GM18502 (cell line): ENCODE data around the gene TDRD15.
"Not testable (repeated sequence)": the region's sequence is repeated elsewhere in the genome, so short reads cannot be mapped to it uniquely, and the experiment has no call there.

Source experiments
- ATAC-seq: cut with Tn5 transposase; IDR thresholded peaks from one replicate; pipeline ENCODE4 v1.9.1; 2021; ENCODE audit warnings: mild to moderate bottlenecking; ENCODE audit not compliant: unreplicated experiment, poor library complexity

Gene TDRD15

GRCh38 chr2:21142149-21142548, 18.4 kb downstream of the TDRD15 start:
- ATAC-seq, result no peak

DNA sequence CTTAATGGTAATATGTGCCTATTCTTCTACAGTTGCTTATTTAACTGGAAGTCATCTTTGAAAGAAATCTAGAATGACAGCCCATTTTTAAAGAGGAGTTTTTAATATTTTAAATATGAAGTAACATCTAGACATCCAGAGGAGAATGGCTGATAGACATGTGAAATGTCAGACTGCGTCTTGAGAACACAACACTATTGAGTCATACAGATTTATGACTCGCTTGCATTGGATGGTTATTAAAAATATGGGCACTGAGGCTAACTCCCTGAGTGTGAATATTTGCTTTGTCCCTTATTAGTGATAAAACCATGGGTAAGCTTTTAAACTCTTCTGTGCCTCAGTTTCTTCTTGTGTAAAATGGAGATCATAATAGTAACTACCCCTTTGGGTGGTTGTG, 22.9 kb downstream of the TDRD15 start:
- ATAC-seq, result no peak

DNA sequence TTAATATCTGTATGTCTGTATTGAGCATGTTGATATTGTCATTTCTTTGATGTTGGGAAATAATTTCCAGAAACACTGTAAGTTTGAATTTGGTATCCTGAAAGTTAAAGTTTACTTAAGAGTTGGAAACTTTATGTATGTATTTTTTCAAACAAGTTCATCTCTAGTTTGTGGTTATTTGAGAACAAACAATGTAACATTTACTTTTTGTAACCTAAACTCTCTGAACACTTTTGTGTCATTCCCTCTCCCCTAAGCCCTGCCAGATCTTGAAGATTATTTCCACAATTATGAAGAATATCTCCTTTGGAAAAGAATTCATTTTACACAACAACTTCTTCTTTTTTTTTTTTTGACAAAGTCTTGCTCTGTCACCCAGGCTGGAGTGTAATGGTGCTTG, 24.9 kb downstream of the TDRD15 start:
- ATAC-seq, result no peak

DNA sequence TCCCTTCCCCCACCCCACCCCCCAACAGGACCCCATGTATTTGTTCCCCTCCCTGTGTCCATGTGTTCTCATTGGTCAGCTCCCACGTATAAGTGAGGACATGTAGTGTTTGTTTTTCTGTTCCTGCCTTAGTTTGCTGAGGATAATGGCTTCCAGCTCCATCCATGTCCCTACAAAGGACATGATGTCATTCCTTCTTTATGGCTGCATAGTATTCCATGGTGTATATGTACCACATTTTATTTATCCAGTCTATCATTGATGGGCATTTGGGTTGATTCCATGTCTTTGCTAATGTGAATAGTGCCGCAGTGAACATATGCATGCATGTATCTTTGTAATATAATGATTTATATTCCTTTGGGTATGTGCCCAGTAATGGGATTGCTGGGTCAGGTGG, 27.5 kb downstream of the TDRD15 start:
- ATAC-seq, result not testable (repeated sequence)

DNA sequence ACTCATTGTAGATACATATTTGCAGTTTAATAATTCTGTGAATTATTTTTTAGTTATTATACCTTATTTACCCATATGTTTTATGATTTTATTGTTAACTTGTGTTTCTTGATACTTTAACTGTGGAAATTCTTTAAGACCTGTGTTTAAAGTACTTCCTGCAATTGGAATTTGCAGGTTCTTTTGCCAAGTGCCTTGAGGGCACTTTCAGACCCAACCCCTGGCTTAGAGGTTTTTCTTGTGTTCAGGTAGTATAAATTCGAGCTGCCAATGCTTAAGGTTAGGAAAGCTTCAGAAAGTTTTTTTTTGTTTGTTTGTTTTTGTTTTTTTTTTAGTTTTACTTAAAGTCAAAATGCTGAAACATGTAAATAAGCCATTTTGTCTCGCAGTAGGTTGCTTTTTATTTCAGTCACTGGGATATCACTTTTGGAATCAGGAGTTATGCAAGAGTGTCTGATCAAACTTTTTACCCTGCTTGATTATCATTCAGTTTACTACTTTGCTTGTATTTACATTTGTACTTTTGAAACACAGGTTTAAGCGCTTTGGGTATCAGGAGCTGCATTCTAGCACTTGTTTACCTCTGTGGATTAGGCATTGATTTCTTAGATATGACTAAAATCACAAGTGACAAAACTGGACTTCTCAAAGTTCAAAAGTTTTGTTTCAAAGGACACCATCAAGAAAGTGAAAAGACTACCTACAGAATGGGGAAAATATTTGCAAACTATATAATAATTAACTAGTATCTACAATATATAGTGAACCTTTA, 31.8 kb downstream of the TDRD15 start:
- ATAC-seq, result no peak

DNA sequence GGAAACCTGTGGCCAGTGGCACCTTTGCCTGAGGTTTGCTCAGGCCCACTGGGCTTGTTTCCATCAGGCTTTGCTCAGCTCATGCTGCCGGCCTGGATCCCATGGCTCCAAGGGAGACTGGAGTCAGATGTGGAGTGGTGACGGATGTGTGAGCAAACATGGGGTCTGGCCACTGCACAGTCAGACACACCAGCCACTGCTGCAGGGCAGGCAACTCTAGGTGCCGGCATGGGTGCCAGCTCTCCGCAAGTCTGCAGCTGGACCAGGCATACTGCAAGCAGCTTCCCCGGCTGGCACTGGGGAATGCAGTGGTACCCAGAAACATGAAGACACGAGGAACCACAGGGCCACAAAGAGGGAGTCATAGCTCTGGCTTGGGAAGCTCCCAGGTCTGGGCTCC, 37.4 kb downstream of the TDRD15 start:
- no peak for ATAC-seq

DNA sequence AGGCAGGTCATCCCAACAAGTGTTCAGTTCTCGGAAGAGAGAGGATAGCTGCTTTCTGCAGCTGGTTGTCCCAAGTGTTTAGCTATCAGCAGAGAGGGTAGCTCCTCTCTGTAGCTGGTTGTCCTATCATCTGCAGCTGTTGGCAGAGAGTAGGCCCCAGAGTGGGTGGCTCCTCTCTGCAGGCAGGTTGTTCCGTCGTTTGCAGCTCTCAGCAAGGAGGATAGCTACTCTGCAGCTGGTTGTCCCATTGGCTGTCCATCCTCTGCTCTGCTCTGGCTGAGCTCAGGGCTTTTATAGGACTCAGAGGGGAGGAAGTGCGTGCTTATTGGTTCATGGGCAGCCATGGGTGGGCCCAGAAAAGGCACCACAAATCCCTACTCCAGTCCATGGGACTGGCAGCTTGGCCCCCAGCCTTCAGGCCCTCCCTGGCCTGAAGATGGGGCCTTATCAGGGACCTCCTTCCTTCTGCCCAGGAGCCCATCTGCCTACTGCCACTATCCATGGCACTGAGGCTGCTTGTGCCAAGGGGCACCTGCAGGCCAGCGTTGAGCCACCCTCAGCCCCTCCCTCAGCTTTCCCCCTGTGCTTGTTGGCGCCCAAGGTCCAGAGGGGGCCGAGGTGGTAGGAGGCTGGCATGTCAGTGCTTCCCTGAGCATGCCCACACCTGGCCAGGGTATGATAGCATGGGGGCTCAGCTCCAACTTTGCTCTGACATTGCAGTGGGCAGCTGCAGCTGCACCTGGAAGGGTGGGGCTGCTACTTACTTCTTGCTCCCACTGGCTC, 38.3 kb downstream of the TDRD15 start:
- no peak for ATAC-seq

- no peak for ATAC-seq
Observed at GRCh38 chr2:21162615-21162878, 38.8 kb downstream of the TDRD15 start.

GRCh38 chr2:21163213-21163612, 39.4 kb downstream of the TDRD15 start:
- no peak for ATAC-seq

DNA sequence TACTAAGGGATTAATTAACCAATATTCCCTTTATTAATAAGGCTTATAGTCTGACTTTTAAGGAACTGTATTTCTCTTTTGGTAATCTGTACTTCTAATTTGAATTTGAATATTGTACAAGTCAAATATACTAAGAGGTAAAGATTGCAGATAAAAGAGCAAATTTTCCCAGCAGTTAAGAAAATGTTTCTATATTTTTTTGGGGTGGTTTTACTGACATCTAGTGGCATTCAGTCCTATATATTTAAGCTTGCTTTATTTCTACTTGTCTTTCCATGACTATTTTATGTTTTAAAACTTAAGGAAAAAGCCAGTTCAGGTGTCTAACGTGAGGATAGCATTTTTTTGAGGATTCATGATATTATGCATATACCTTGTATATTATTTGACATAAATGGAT, 41.6 kb downstream of the TDRD15 start:
- no peak for ATAC-seq

DNA sequence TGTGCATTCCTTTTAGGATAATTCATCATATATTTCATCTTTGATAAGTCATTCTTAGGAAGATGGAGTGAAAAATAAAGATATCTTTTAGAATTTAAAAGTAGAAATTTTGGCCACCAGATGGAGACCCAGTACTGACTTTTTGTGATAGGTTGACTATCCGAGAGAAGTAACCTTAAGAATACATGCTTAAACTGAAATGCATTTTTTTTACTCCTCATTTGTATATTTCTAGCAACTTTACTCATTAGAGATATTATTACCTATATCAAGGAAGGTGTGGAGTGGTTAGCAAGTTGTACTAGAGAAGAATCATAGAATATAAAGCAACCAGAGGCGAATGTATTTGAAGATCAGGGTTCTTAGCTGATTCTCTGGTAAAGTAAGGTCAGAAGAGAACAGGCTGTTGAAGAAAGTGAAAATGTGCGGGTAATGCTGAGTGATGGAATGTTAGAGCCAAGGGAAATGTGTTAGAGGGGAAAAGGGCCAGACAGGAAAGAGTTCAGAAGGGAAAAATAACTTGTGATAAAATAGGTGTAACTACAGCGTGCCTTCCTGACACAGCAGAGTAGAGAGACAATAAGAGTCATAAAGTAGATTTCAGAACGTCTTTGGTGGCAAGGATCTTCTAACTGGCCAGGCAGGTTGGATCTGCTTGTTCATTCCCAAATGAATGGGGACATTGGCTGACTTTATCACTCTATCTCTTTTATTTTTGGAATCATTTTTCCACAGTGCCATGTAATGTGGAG, 52.3 kb downstream of the TDRD15 start:
- ATAC-seq, result no peak

- ATAC-seq, result no peak
Observed at GRCh38 chr2:21181957-21182356, 58.2 kb downstream of the TDRD15 start.

- no peak for ATAC-seq
Observed at GRCh38 chr2:21183306-21183705, 59.5 kb downstream of the TDRD15 start.

GRCh38 chr2:21183726-21184125, 60.0 kb downstream of the TDRD15 start:
- ATAC-seq, result no peak

GRCh38 chr2:21191535-21191934, 67.8 kb downstream of the TDRD15 start:
- no peak for ATAC-seq
